ENCODE results near the gene CAPN12. TPM values are rescaled to one million over a fixed set of nuclear protein-coding genes. Genes with fewer than 3 reads are reported as not detected.
A peak's percentile ranks its signal among the peaks of the same experiment; 100 is the strongest.

The CAPN12 gene
- 9.3 and 10.9 TPM in 2 replicates for total RNA-seq (2013; cell fraction: nucleolus; rRNA removed)
- 2.8 and 4.1 TPM in 2 replicates for total RNA-seq (2014; rRNA removed)
- 1.5 and 1.7 TPM in 2 replicates for total RNA-seq (2014; rRNA removed; fragmentation: Illumina TruSeq; extraction: Trizol)
- total RNA-seq (2021) = 3.0 and 5.1 TPM in 2 replicates
- polyA plus RNA-seq (2011; ENCODE audit: low read depth) = 4.9 TPM
- polyA plus RNA-seq (2011; rRNA removed) = 1.7 and 2.0 TPM in 2 replicates
- polyA plus RNA-seq (2011; cell fraction: cytosol; rRNA removed) = 2.8 and 3.4 TPM in 2 replicates
- polyA plus RNA-seq (2011; cell fraction: nucleus; rRNA removed) = 29.8 and 48.9 TPM in 2 replicates
- polyA plus RNA-seq (2012) = 8.1 and 12.4 TPM in 2 replicates
- 2.7 and 3.1 TPM in 2 replicates for polyA plus RNA-seq (2014; fragmentation: Illumina TruSeq; extraction: Trizol)
- 1 to 10 TPM; 1.2 to 2.0 TPM for polyA plus RNA-seq (2014; fragmentation: Nextera tagmentation; extraction: Ambion mirVana)
- polyA plus RNA-seq (2014; rRNA removed) = 4.6 and 7.3 TPM in 2 replicates
- polyA plus RNA-seq (2016; fragmentation: Nextera tagmentation; extraction: Ambion mirVana) = 1 to 10 TPM in 1 of 2 experiments, under 1 TPM in 1; 0.64 to 1.9 TPM
- 0.51 and 0.62 TPM in 2 replicates for polyA minus RNA-seq (2011; rRNA and poly(A)+ RNA removed)
- polyA minus RNA-seq (2011; cell fraction: cytosol; rRNA and poly(A)+ RNA removed) = not detected in 2 replicates
- polyA minus RNA-seq (2011; cell fraction: nucleus; rRNA and poly(A)+ RNA removed) = 1.7 TPM in 2 replicates
- Bru-seq, nascent RNA = percentile 34 among the genes with signal in this experiment
- BruChase-seq, experiment 1, labeled RNA remaining after a 6-hour chase = percentile 28 among the genes with signal in this experiment
- percentile 30 among the genes with signal in this experiment for BruChase-seq, experiment 2, labeled RNA remaining after a 2-hour chase
- long read RNA-seq, experiment 1 = 0 reads
- long read RNA-seq, experiment 2, partial matches to known transcripts = 1 of 1 reads
- long read RNA-seq, experiment 2, other reads (novel, unspliced or antisense) = 0 of 1 reads

DNA sequence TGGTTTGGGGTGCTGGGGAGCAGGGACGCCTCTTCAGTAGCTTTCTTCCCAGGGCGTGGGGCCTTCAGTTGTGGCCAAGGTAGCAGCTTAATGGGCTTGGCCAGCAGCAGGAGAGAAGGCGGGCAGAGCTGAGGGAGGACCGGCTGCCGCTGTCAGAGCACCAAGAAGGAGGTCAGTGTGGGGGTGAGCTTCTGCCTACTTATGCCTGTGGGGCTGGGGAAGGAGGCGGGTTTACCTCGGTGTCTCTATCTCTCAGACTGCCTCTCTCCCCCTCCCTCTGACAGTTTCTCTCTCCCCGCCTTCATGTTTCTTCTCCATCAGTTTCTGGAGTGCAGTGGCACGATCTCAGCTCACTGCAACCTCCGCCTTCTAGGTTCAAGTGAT is at the start of gene CAPN12:
CAPN12 (minus strand) TSS at position 177 of the 384 bp plus-strand sequence. CDS start 309 bp downstream, outside the sequence.
- FAIRE-seq (no peak), DNase-seq (ENCODE audit: low read depth, low spot score) (no peak), ATAC-seq (no peak)
- Histone ChIP-seq H4K20me1 (ENCODE audit: control insufficient read depth, insufficient read depth) (no peaks in the 10 kb centered on the region), H2AFZ (ENCODE audit: control insufficient read depth, low read depth, low read length) (no peak within 1 kb of the TSS), H3K27me3 (replicated peaks in 1 of 2; ENCODE audit: control insufficient read depth in 2 of 2, insufficient read depth in 2 of 2, low read length in 1 of 2) (no peaks in the 10 kb centered on the region), H3K27ac (ENCODE audit: control insufficient read depth, insufficient read depth) (no peak within 1 kb of the TSS), H3K4me2 (ENCODE audit: control insufficient read depth, insufficient read depth) (no peak within 1 kb of the TSS), H3K36me3 (ENCODE audit: control insufficient read depth in 2 of 2, insufficient read depth in 2 of 2, low read length in 1 of 2) (no peaks in the 10 kb centered on the region), H3K4me1 (ENCODE audit: control insufficient read depth, insufficient read depth, low read length) (no peaks in the 10 kb centered on the region), H3K9me3 (replicated peaks; ENCODE audit: control insufficient read depth, insufficient read depth, low read length) (no peaks in the 10 kb centered on the region), H3K79me2 (ENCODE audit: control insufficient read depth, insufficient read depth, low read length) (no peaks in the 10 kb centered on the region), H3K4me3 (no peak within 1 kb of the TSS), H3K9ac (ENCODE audit: control insufficient read depth, insufficient read depth, low read length) (no peak within 1 kb of the TSS)
- CTCF ChIA-PET = no interaction called here
- no TSS peak for BruUV-seq (replicated peaks)
- intact Hi-C loops (cut with micrococcal nuclease; ENCODE audit: unreplicated experiment) (no loop called here), in situ Hi-C loops (cut with MboI) (no loop called here)
- POLR2A ChIA-PET = no interaction called here
- WGBS (ENCODE audit: insufficient coverage, insufficient replicate concordance, low lambda C conversion rate, missing lambda C conversion rate) = 77% methylated on average over 9 of the region's 10 CpGs
- SMC1A ChIA-PET (ENCODE audit: uncharacterized antibody, unreplicated experiment) = interaction anchor here (1.2 kb wide), 1 partner anchor 342 kb away, joined by 4 read pairs; the partner anchor contains the start of gene FAM98C
- RAD21 ChIA-PET (ENCODE audit: unreplicated experiment) = no interaction called here
- TF ChIP-seq BMI1 (IDR thresholded peaks at IDR 0.05; ENCODE audit: borderline replicate concordance) = no peak
- TF ChIP-seq, protein P1, sequence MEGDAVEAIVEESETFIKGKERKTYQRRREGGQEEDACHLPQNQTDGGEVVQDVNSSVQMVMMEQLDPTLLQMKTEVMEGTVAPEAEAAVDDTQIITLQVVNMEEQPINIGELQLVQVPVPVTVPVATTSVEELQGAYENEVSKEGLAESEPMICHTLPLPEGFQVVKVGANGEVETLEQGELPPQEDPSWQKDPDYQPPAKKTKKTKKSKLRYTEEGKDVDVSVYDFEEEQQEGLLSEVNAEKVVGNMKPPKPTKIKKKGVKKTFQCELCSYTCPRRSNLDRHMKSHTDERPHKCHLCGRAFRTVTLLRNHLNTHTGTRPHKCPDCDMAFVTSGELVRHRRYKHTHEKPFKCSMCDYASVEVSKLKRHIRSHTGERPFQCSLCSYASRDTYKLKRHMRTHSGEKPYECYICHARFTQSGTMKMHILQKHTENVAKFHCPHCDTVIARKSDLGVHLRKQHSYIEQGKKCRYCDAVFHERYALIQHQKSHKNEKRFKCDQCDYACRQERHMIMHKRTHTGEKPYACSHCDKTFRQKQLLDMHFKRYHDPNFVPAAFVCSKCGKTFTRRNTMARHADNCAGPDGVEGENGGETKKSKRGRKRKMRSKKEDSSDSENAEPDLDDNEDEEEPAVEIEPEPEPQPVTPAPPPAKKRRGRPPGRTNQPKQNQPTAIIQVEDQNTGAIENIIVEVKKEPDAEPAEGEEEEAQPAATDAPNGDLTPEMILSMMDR (IDR thresholded peaks at IDR 0.05 in 2 of 3, conservative IDR thresholded peaks at IDR 0.05 in 1 of 3; ENCODE audit: control insufficient read depth in 2 of 3, extremely low read depth in 1 of 3, insufficient read depth in 1 of 3, low read depth in 3 of 3, low read length in 3 of 3) = no peak
- TF ChIP-seq NR2C1 (IDR thresholded peaks at IDR 0.05) = no peak
- TF ChIP-seq, protein P2, sequence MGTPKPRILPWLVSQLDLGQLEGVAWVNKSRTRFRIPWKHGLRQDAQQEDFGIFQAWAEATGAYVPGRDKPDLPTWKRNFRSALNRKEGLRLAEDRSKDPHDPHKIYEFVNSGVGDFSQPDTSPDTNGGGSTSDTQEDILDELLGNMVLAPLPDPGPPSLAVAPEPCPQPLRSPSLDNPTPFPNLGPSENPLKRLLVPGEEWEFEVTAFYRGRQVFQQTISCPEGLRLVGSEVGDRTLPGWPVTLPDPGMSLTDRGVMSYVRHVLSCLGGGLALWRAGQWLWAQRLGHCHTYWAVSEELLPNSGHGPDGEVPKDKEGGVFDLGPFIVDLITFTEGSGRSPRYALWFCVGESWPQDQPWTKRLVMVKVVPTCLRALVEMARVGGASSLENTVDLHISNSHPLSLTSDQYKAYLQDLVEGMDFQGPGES (IDR thresholded peaks at IDR 0.05) = no peak
- TF ChIP-seq SREBF1 (IDR thresholded peaks at IDR 0.05; ENCODE audit: low read length) = no peak
- TF ChIP-seq RAD21 (IDR thresholded peaks at IDR 0.05; ENCODE audit: insufficient read depth, low read depth, low read length) = no peak
- TF ChIP-seq EZH2 (IDR thresholded peaks at IDR 0.05; ENCODE audit: borderline replicate concordance, control insufficient read depth, low read depth, low read length) = no peak
- TF ChIP-seq ZBTB11 (CRISPR knock-in tag; IDR thresholded peaks at IDR 0.05) = no peak
- no peak for TF ChIP-seq BCL11A (IDR thresholded peaks at IDR 0.05; ENCODE audit: low read depth, low read length)
- no peak for TF ChIP-seq ATF7 (IDR thresholded peaks at IDR 0.05; ENCODE audit: low read depth)
- no peak for TF ChIP-seq ZBTB4 (CRISPR knock-in tag; IDR thresholded peaks at IDR 0.05)

All from GM12878 (cell line).